Measurements from ENCODE around the gene NBEA. TPM values are rescaled to one million over a fixed set of nuclear protein-coding genes. Genes with fewer than 3 reads are reported as not detected.

Gene NBEA
- total RNA-seq, 2 donors from 2014 or later: 15.2 to 15.9 TPM

DNA sequence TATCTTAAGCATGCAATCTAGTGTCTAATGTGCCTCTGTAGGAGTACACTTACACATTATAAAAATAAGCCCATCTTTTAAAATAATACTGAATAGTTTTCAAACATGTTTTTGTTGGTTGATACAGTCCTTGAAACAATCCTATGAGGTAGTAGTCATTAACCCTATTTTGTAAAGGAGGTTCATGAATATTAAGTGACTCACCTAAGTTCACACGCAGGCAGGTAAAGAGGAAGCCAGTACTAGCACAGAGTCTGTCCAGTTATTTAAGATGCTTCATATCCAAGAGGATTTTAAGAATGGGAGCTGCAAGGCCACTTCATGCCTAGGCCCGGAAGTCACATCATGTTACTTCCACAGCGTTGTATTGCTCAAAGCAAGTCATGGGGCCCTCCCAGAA, 655.4 kb downstream of the NBEA start:
- 95 to 96% methylated on average over 3 of the region's 3 CpGs for WGBS, 2 experiments (ENCODE audit: insufficient coverage in 1 of 2, insufficient read length in 1 of 2)
- no peaks in the 10 kb centered on the region for H3K36me3 Mint-ChIP-seq (ENCODE audit: low read depth)

DNA sequence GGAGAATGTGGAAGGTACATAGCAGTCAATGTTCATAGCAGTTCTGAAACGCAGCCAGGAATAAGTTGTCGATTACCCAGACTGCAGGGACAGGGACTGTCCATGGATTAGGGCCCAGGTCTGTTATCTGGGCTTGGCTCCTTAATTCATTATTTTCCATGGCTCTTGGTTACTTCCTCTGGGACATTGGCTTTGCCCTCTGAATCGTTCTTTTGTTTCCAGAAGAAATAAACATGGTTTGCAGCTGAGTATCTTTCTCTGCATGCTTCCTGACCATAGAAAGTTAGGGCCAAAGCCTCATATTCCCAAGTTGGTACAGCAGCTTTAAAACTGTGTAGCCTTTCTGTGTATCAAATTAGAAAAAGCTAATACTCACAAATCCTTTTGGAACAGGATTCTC, 656.2 kb downstream of the NBEA start:
- Mint-ChIP-seq H3K9me3 (no peaks in the 10 kb centered on the region), H3K27me3 (ENCODE audit: insufficient read depth) (peaks cover 82% of the 10 kb centered on the region), H3K4me1 (peaks cover 3% of the 10 kb centered on the region), H3K36me3 (ENCODE audit: low read depth) (no peaks in the 10 kb centered on the region), H3K27ac (no peak overlapping the region), H3K4me3 (no peak overlapping the region)
- Histone ChIP-seq H3K9me3 (ENCODE audit: control insufficient read depth, low read length) (no peaks in the 10 kb centered on the region), H3K4me3 (ENCODE audit: low read length) (no peak overlapping the region), H3K27ac (ENCODE audit: low read depth, low read length) (no peak overlapping the region), H3K4me1 (ENCODE audit: control insufficient read depth, insufficient read depth, low read length) (peaks cover 11% of the 10 kb centered on the region), H3K36me3 (ENCODE audit: control insufficient read depth, insufficient read depth, low read length) (no peaks in the 10 kb centered on the region), H3K27me3 (ENCODE audit: control insufficient read depth, insufficient read depth, low read length, poor library complexity, severe bottlenecking) (peaks cover 69% of the 10 kb centered on the region), H3K9ac (ENCODE audit: extremely low read depth, low read length, poor library complexity, severe bottlenecking) (no peak overlapping the region)
- no peak for DNase-seq
- 88 to 92% methylated on average over 3 of the region's 3 CpGs for WGBS, 2 experiments (ENCODE audit: insufficient coverage in 1 of 2, insufficient read length in 1 of 2)
- TF ChIP-seq, protein P1, sequence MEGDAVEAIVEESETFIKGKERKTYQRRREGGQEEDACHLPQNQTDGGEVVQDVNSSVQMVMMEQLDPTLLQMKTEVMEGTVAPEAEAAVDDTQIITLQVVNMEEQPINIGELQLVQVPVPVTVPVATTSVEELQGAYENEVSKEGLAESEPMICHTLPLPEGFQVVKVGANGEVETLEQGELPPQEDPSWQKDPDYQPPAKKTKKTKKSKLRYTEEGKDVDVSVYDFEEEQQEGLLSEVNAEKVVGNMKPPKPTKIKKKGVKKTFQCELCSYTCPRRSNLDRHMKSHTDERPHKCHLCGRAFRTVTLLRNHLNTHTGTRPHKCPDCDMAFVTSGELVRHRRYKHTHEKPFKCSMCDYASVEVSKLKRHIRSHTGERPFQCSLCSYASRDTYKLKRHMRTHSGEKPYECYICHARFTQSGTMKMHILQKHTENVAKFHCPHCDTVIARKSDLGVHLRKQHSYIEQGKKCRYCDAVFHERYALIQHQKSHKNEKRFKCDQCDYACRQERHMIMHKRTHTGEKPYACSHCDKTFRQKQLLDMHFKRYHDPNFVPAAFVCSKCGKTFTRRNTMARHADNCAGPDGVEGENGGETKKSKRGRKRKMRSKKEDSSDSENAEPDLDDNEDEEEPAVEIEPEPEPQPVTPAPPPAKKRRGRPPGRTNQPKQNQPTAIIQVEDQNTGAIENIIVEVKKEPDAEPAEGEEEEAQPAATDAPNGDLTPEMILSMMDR (conservative IDR thresholded peaks at IDR 0.05): no peak

More for the DNA sequence above, 655.4 kb downstream of the NBEA start:
- peaks cover 6% of the 10 kb centered on the region for H3K4me1 Mint-ChIP-seq
- Histone ChIP-seq H3K4me3 (ENCODE audit: low read length) (no peak overlapping the region), H3K4me1 (ENCODE audit: control insufficient read depth, insufficient read depth, low read length) (peaks cover 11% of the 10 kb centered on the region), H3K27ac (ENCODE audit: low read depth, low read length) (no peak overlapping the region), H3K36me3 (ENCODE audit: control insufficient read depth, insufficient read depth, low read length) (no peaks in the 10 kb centered on the region), H3K9ac (ENCODE audit: extremely low read depth, low read length, poor library complexity, severe bottlenecking) (no peak overlapping the region), H3K27me3 (ENCODE audit: control insufficient read depth, insufficient read depth, low read length, poor library complexity, severe bottlenecking) (peaks cover 68% of the 10 kb centered on the region), H3K9me3 (ENCODE audit: control insufficient read depth, low read length) (no peaks in the 10 kb centered on the region)
- H3K27ac Mint-ChIP-seq: no peak overlapping the region
- TF ChIP-seq, protein P1 (conservative IDR thresholded peaks at IDR 0.05): no peak
- H3K27me3 Mint-ChIP-seq (ENCODE audit: insufficient read depth): peaks cover 86% of the 10 kb centered on the region
- no peaks in the 10 kb centered on the region for H3K9me3 Mint-ChIP-seq
- DNase-seq: no peak
- H3K4me3 Mint-ChIP-seq: no peak overlapping the region

GRCh38 chr13:35598790-35599369, 656.8 kb downstream of the NBEA start:
- Histone ChIP-seq H3K27me3 (ENCODE audit: control insufficient read depth, insufficient read depth, low read length, poor library complexity, severe bottlenecking) (peaks cover 62% of the 10 kb centered on the region), H3K4me1 (ENCODE audit: control insufficient read depth, insufficient read depth, low read length) (peaks cover 11% of the 10 kb centered on the region), H3K9me3 (ENCODE audit: control insufficient read depth, low read length) (no peaks in the 10 kb centered on the region), H3K9ac (ENCODE audit: extremely low read depth, low read length, poor library complexity, severe bottlenecking) (no peak overlapping the region), H3K4me3 (ENCODE audit: low read length) (no peak overlapping the region), H3K36me3 (ENCODE audit: control insufficient read depth, insufficient read depth, low read length) (no peaks in the 10 kb centered on the region), H3K27ac (ENCODE audit: low read depth, low read length) (no peak overlapping the region)
- TF ChIP-seq, protein P1 (conservative IDR thresholded peaks at IDR 0.05): no peak
- Mint-ChIP-seq H3K36me3 (ENCODE audit: low read depth) (no peaks in the 10 kb centered on the region), H3K9me3 (no peaks in the 10 kb centered on the region), H3K4me1 (peaks cover 3% of the 10 kb centered on the region), H3K27ac (no peak overlapping the region), H3K4me3 (no peak overlapping the region), H3K27me3 (ENCODE audit: insufficient read depth) (peaks cover 79% of the 10 kb centered on the region)
- WGBS, 2 experiments (ENCODE audit: insufficient coverage in 1 of 2, insufficient read length in 1 of 2): 93% methylated on average over 1 to 3 of the region's 4 CpGs
- DNase-seq: no peak
